SK-N-MC (cell line): ENCODE data around the gene CHRNG.

Experiments used
- DNase-seq: peaks from one replicate; pipeline ENCODE4 v3.0.0-alpha.2; 2011; ENCODE audit warnings: low read depth, low spot score
- H3K27ac ChIP-seq: fragments of 200-600 bp; sonication (generic); 2 replicates; pipeline ENCODE4 v1.5.1; 2016; ENCODE audit warnings: mixed run types
- H3K36me3 ChIP-seq: fragments of 200-600 bp; sonication (generic); 2 replicates; pipeline ENCODE4 v1.6.1; 2017; ENCODE audit warnings: antibody characterized with exemption, low read length, mixed read lengths; ENCODE audit not compliant: insufficient read depth
- H3K4me3 ChIP-seq: fragments of 200-600 bp; sonication (generic); 2 replicates; pipeline ENCODE4 v1.5.1; 2016
- H3K9ac ChIP-seq: fragments of 200-600 bp; sonication (generic); 2 replicates; pipeline ENCODE4 v1.8.0; 2017; ENCODE audit warnings: mixed run types, mixed read lengths; ENCODE audit not compliant: insufficient read length
- H3K9me3 ChIP-seq: fragments of 200-600 bp; sonication (generic); 2 replicates; pipeline ENCODE4 v1.6.1; 2017; ENCODE audit warnings: low read depth, mild to moderate bottlenecking, antibody characterized with exemption, low read length, moderate library complexity, mixed read lengths
- EZH2 ChIP-seq: fragments of 200-600 bp; sonication (generic); IDR thresholded peaks from one replicate; pipeline ENCODE4 v1.6.1; 2017; ENCODE audit warnings: antibody characterized with exemption
- FOXP2 ChIP-seq: optimal IDR thresholded peaks from 2 replicates; pipeline ENCODE3; 2011; ENCODE audit warnings: mild to moderate bottlenecking, moderate library complexity; ENCODE audit not compliant: insufficient read depth; ENCODE audit errors: extremely low read length, control extremely low read depth
- POLR2AphosphoS5 ChIP-seq: IDR thresholded peaks from 2 replicates; pipeline ENCODE4 v1.6.1; 2012; ENCODE audit warnings: mild to moderate bottlenecking, low read depth, low read length, borderline replicate concordance

The CHRNG gene

GRCh38 chr2:232543928-232544631, 4.6 kb downstream of the CHRNG start:
- H3K9me3 ChIP-seq = no peaks in the 10 kb centered on the region; the same call in 1 of the 2 replicates
- no peak for TF ChIP-seq POLR2AphosphoS5
- no peak for TF ChIP-seq EZH2
- TF ChIP-seq FOXP2 = no peak
- H3K36me3 ChIP-seq = peaks cover 22% of the 10 kb centered on the region

DNA sequence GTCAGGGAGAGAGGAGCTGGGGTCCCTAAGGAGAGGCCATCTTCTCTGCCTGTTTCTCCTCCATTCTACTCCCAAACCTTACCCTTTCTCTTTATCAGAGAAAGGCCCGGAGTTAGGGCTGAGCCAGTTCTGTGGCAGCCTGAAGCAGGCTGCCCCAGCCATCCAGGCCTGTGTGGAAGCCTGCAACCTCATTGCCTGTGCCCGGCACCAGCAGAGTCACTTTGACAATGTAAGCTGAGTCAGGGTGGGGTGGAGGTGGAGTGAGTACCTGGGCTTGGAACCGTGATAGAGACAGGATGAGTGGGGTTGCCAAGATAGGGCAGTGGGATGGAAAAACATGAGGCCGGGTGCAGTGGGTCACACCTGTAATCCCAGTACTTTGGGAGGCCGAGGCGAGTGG, 5.2 kb downstream of the CHRNG start:
- TF ChIP-seq FOXP2 = no peak
- TF ChIP-seq EZH2 = no peak
- TF ChIP-seq POLR2AphosphoS5 = no peak

More at GRCh38 chr2:232543928-232544631, 4.6 kb downstream of the CHRNG start:
- no peak for DNase-seq
- H3K27ac ChIP-seq = no peak overlapping the region
- H3K4me3 ChIP-seq = no peak overlapping the region
- H3K9ac ChIP-seq = no peak overlapping the region

GRCh38 chr2:232545511-232546375, 6.3 kb downstream of the CHRNG start:
- Histone ChIP-seq H3K36me3 (peaks cover 22% of the 10 kb centered on the region), H3K9ac (no peak overlapping the region), H3K4me3 (no peak overlapping the region), H3K27ac (no peak overlapping the region), H3K9me3 (no peaks in the 10 kb centered on the region; the same call in 1 of the 2 replicates)
- DNase-seq = no peak
- no peak; the same call in 1 of the 2 replicates for TF ChIP-seq POLR2AphosphoS5
- TF ChIP-seq FOXP2 = no peak
- TF ChIP-seq EZH2 = no peak

More for the DNA sequence above, 5.2 kb downstream of the CHRNG start:
- Histone ChIP-seq H3K9me3 (no peaks in the 10 kb centered on the region; the same call in 1 of the 2 replicates), H3K27ac (no peak overlapping the region), H3K9ac (no peak overlapping the region), H3K36me3 (peaks cover 22% of the 10 kb centered on the region), H3K4me3 (no peak overlapping the region)
- no peak for DNase-seq

DNA sequence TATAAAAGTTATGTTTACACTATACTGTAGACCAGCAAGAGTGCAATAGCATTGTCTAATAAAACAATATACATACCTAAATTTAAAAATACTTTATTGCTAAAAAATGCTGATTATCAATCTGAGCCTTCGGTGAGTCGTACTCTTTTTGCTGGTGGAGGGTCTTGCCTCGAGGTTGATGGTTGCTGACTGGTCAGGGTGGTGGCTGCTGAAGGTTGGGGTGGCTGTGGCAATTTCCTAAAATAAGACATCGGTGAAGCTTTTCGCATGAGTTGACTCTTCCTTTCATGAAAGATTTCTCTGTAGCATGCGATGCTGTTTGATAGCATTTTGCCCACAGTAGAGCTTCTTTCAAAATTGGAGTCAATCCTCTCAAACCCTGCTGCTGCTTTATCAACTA, 8.5 kb downstream of the CHRNG start:
- Histone ChIP-seq H3K9me3 (no peaks in the 10 kb centered on the region; the same call in 1 of the 2 replicates), H3K36me3 (peaks cover 27% of the 10 kb centered on the region), H3K27ac (no peak overlapping the region), H3K9ac (no peak overlapping the region), H3K4me3 (no peak overlapping the region)
- DNase-seq = no peak
- TF ChIP-seq EZH2 (no peak), POLR2AphosphoS5 (no peak), FOXP2 (no peak)

DNA sequence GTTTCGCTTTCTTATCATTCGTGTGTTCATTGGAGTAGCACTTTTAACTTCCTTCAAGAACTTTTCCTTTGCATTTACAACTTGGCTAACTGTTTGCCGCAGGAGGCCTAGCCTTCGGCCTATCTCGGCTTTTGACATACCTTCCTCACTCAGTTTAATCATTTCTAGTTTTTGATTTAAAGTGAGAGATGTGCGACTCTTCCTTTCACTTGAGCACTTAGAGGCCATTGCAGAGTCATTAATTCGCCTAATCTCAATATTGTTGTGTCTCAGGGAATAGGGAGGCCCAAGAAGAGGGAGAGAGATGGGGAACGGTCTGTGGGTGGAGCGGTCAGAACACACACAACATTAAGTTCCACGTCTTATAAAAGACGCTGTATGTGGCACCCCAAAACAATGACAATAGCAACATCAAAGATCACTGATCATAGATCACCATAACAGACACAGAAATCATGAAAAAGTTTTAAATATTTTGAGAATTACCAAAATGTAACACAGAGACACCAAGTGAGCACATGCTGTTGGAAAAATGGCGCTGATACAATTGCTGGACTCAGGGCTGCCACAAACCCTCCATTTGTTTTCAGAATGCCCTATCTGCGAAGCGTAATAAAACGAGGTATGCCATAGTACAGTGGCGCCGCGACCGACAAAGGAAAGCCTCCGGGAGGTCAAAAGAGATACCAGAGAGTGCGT, 10.3 kb downstream of the CHRNG start:
- TF ChIP-seq EZH2 (no peak), FOXP2 (no peak), POLR2AphosphoS5 (no peak)
- DNase-seq = no peak

DNA sequence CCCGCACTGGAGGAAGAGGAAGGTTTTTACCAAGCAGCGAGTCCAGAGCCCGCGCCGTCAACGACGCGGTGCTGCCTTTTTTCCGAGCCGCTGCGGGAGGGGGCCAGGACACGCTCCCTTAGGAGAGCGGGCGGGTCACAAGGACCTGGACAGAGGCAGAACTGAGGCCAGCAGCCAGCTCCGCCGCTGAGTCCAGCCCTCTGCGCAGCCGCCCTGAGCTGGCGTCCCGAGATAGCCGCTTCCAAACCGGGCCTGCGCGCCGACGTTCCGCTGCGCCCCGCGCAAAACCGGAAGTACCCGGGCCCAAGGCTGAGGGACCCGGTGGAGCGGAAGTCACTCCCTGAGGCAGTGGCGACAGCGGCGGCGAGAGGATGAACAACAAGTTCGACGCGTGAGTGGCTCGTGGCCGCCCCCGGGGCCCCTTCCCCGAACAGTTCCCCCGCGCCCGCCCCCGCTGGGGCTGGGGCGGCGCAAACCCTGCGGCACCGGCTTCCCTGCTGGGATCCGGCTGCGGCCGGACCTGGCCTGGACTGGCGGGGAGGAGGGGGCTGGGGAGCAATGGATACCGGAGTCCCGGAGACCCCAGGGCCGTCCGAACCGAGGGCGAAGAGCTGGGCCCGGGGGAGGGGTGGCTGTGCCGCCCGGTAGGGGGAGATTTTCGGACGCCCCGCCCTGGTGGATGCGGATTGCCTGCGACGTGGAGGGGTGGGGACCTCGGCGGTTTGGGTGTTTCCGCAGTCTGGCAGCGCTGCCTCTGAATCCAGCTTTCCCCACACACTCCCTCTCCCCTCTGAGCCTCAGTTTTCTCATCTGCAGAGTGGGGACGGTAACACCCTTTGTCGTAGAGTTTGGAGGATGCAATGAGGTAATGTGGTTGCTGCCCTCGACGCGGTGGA, 11.1 kb downstream of the CHRNG start, which contains the start of the genes EIF4E2 and TIGD1:
Gene EIF4E2, plus strand, starts transcription at position 336 of the 896 bp plus-strand sequence. Its CDS starts 36 bp downstream, at position 372.
Gene TIGD1, minus strand, starts transcription at position 204 of the 896 bp plus-strand sequence. CDS start 675 bp downstream, outside the sequence.
- TF ChIP-seq POLR2AphosphoS5 (peak; percentile 97), FOXP2 (no peak), EZH2 (no peak)
- DNase-seq = peak; percentile 35
- Histone ChIP-seq H3K27ac (peak within 1 kb of the TSS; percentile 94), H3K36me3 (peaks cover 32% of the 10 kb centered on the region), H3K9me3 (no peaks in the 10 kb centered on the region; the same call in 1 of the 2 replicates), H3K9ac (peak within 1 kb of the TSS; percentile 100), H3K4me3 (peak within 1 kb of the TSS; percentile 100)

More for the DNA sequence above, 10.3 kb downstream of the CHRNG start:
- H3K4me3 ChIP-seq = peak overlapping the region; percentile 100
- no peaks in the 10 kb centered on the region; the same call in 1 of the 2 replicates for H3K9me3 ChIP-seq
- peaks cover 28% of the 10 kb centered on the region for H3K36me3 ChIP-seq
- peak overlapping the region; percentile 100 for H3K9ac ChIP-seq
- peak overlapping the region; percentile 94 for H3K27ac ChIP-seq

GRCh38 chr2:232551250-232551638, 11.8 kb downstream of the CHRNG start:
- DNase-seq = no peak
- Histone ChIP-seq H3K27ac (no peak overlapping the region), H3K9me3 (no peaks in the 10 kb centered on the region; the same call in 1 of the 2 replicates), H3K9ac (peak overlapping the region; percentile 100), H3K4me3 (peak overlapping the region; percentile 100), H3K36me3 (peaks cover 35% of the 10 kb centered on the region)
- TF ChIP-seq FOXP2 = no peak
- TF ChIP-seq EZH2 = no peak
- TF ChIP-seq POLR2AphosphoS5 = no peak
